ENCODE results near the gene CLBA1.

CLBA1 gene

DNA sequence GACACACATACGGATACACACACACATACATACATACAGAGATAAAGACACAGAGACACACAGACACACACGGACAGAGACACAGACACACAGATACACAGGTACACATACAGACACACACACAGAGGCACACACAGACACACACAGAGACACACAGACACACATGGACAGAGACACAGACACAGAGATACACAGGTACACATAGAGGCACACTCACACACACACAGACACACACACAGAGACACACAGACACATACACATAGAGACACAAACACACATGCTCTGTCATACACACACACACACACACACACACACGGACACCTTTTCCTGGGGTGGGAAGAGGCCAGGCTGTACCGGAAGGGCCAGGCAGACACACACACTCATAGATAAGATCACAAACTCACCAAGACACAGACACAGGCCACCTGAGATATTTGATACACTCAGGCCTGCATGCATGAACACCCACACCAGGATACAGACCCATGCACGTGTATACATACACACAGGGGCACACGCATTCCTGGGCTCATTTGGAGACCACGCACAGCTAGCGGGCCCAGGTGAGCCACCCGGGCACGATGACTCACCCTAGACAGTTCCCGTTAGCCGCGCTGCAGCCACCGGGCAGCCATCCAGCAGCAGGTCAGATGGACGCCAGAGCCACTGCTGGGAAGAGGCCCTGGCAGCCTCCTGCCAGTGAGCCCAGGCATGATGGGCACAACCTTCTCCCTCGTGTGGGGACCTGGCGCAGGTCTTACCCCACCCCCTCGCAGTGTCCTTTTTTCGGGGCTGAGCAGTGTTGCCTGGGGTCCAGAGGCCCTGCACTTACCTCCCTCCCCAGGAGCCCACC is 5.6 kb upstream of the CLBA1 start:
- DNase-seq (ENCODE audit: low read depth in 4 of 4, low spot score in 1 of 4): no peak

DNA sequence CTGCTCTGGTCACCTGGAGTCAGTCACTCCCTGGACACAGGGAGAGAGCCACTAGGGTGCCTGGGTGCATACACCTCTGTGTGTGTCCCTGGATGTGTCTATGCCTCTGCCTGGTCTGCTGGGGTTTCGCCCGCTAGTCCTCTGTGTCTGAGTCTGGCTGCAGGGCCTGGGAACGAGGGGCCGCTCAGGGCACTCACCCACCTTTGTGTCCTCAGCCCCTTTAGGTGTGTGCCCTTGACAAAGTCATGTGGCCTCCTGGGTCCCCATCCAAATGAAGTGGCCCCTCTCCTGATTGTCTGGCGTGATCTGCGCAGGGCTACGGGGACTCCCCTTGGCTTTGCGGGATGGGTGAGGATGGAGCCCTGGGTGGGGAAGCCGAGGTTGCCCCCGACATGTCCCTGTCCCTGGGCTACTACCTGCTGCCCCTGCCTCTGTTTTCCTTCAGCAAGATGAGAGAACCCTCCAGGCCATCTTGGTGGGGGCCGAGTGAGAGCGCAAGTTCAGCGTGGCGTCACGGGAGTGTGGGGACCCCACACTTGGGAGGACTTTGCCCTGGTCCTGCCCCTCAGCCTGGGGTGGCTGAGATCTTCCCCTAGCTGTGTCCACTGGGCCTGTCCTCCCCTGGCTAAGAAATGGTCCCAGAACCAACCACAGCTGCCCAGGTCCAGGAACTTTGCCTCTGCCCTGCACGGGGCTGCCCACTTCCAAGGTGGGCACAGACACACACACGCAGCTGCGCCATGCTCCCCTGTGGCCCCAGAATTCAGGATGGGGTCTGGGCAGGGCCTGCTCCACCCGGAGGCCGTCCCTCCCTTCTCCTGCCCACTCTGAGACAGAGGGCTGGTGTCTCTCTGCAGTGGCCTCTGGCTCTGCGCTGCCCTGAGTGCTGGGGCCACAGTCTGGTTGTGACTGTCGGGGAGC is 4.7 kb upstream of the CLBA1 start:
- no peak for DNase-seq (ENCODE audit: low read depth in 4 of 4, low spot score in 1 of 4)

DNA sequence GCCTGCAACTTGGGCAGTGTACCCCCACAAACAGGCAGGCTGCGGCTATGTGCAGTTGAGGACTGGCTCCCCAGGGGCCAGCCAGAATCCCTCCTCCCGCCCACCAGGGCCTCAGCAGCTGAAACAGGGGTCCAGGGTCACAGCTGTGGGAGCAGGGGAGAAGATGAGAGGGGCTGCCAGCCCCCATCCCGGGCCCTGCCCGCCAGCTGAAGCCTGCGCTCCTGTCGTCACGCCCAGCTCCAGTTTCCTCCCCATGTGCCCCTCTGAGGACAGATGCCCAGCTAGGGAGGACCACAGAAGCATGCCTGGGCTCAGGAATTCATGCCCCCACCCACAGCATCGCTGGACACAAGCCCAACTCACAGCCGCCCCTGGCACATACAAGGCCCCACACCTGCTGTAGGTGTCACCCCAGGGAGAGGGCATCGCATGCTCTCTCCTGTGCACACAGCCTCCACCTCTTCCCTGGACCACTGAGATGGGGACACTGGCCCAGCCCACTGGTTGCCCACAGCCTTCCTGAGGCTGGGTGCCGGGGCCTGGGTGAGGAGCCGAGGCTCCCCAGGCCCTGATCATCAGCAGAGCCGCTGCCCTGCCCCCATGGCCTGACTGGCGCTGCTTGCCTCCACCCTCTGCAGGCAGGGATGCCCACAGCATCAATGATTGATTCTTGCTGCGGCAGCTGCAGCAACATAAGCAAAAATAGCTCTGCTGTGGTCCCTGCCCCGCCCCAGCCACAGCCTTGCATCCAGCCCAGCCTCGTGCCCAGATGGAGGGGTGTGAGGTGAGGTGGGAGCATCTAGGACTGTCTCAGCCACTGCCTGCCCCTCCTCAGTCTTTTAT is 3.7 kb upstream of the CLBA1 start:
- no peak for DNase-seq (ENCODE audit: low read depth in 4 of 4, low spot score in 1 of 4)

DNA sequence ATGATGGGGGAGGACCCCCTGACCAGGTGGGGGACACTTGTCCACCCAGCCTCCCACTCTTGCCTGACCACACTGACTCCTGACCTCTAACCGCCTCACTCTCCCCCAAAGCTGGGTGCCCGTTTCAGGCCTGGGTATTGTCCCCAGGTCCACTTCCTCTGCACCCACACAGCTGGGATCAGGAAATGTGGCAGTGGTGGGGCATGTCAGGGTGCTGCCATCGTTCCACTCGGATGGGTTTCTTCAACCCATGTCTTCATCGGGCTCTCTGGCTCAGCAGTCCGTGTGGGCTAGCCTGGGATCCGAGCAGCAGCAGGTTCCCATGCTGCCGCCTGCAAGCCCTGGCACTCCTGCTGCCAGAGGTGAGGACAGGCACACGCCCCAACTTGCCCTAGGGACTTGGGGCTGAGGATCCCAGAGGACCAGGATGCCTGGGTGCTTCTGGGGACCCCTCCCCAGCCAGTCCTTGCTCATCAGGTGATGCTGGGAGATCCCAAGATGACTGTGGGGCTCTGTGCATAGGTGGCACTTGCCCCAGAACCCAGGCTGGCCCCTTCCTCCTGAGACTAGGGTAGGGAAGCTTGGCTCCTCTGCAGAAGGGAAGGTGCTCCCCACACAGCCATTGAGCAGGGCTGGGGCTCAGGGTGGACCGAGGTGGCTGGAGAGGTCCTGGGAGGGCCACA is 2.9 kb upstream of the CLBA1 start:
- no peak for DNase-seq (ENCODE audit: low read depth in 4 of 4, low spot score in 1 of 4)

DNA sequence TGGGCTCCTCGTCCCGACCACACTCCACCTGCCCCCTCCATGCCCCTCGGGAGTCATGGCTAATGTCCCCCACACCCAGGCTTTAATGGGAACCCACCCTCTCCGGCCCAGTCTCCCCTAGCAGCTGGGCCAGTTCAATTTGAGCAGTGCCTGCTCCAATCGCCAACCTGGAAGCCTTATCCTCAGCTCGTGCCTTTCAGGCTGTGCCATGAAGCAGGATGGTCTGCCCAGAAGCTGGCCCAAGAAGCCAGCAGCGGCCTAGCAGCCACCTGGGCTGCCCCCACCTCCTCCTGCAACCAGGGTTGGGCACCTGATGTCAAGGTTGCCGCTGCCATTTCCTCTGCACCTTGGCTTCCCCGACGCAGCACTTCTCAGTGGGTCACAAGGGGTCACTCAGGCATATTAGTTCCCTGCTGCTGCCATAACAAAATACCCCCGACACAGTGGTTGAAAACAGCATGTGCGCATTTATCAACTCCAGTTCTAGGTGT is 2.3 kb upstream of the CLBA1 start:
- DNase-seq (ENCODE audit: low read depth in 4 of 4, low spot score in 1 of 4): no peak

DNA sequence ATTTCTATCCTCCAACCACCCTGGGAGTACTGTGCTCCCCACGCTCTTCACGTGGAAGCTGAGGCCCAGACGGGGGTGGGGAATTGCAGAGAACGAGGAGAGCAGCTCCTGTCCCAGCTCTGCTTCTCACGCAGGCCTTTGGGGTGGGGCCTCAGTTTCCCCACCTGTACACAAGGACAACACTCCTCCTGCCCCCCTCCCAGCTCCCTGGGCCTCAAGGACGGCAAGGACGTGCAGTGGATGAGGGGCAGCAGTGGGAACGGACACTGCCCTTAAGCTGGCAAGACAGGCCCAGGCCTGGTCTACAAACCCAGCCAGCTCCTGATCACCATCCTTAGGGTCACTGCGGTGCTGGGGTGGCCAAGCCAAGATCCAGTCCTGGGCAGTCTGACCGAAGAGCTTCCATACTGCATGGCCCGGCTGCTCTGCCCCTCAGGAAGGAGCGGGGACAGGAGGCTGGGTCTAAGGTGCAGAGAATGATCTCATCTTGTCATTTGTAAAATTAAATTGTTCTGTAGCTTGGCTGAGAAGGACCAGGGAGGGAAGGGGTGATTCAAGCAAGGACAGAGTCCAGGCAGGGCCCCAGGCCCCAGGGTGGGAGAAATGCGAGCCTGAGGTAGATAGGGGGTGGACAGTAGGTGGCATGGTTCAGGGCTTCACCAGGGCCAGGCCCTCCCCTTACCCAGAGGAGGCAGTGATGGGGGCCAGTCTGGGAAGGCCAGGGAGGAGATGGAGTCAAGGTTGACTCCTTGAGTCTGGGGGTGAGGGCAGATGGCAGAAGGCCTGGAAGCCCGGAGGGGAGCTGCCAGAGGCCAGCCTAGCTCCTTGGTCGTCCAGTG is 1.3 kb upstream of the CLBA1 start:
- no peak for DNase-seq (ENCODE audit: low read depth in 4 of 4, low spot score in 1 of 4)

DNA sequence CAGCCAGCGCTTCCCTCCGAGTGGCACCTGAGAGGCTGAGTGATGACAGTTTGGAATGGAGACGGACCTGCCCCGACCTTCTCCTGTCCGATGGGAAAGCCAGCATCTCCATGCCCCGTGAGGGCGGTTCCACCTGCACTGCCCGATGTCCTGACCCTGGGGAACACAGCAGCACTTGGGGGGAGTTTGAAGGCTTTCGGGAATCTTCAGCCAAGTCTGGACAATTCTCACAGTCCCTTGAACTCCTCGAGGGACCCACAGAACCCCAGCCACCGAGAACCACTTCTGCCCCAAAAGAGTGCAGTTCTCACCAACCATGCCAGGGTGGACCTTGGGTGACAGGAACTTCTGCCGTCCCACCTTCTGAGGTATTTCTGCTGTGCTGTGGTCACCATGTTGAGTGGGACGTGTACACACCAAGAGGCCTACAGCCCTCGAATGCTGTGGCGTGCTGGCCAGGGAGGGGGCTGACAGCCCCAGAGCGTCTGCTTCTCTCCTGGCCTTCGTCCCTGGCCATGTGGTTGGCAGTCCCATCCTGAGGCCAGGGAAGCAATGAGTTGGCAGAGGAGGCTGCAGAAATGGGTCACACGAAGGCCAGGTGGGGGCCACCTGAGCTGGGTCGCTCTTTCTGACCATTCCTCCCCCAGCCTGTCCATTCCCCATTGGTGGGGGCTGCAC is 1.0 kb downstream of the CLBA1 start:
- no peak for DNase-seq (ENCODE audit: low read depth in 4 of 4, low spot score in 1 of 4)

DNA sequence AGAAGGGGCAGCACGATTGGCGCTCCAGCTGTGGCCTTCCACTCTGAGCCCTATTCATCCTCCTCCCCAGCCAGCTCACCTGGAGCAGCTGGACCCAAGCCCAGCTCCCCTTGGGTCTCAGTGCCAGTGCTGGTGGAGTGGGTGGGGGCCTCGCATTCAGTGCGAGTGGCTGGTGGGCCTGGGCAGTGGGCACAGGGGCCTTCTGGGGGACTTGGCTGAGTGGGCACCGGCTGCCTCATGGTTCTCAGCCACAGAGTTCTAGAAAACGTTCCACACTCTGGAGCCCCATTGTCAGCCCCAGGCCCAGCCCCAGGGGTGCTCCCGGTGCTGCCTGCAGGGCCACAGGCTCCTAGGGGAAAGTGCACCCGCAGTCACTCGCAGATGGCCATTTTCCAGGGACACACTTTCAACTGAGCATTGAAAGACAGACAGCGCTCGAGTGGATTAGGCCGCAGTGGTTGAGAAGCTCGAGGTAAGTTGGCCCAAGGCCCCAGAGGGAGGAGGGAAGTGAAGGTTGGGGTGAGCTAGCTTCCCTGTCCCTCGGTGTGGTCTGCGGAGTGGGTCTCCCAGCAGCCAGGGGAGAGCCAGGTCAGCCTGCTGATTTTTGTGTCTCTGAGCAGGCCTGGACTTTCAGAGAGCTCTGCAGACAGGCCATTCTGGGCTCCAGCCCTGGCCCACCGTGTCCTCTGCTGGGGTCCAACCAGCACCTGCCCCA is 3.8 kb downstream of the CLBA1 start:
- no peak for DNase-seq (ENCODE audit: low read depth in 4 of 4, low spot score in 1 of 4)

DNA sequence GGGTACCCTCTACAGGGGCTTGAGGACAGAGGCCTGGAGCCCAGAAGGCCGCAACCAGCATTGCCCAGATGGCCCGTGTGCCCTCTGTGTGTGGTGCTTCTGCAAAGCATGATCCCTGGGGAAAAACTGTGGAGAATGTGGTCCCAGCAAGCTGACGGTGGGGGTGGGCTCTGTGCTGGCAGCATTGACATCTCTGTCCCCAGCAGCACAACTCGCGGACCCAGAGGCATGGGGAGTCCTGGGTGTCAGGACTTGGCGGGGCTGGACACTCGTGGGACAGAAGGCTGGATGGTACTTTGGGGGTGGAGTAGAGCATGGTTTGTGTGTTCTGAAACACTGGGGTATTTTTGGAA is 4.3 kb downstream of the CLBA1 start:
- DNase-seq (ENCODE audit: low read depth in 4 of 4, low spot score in 1 of 4): no peak

DNA sequence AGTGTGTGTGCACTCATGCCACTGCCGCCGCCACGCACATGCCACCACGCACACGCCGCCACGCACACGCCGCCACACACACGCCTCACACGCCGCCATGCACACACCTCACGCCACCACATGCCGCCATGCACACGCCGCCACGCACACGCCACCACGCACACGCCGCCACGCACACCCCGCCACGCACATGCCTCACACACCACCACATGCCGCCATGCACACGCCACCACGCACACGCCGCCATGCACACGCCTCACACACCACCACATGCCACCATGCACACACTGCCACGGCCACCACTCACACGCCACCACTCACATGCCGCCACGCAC is 6.3 kb downstream of the CLBA1 start:
- no peak for DNase-seq (ENCODE audit: low read depth in 4 of 4, low spot score in 1 of 4)

DNA sequence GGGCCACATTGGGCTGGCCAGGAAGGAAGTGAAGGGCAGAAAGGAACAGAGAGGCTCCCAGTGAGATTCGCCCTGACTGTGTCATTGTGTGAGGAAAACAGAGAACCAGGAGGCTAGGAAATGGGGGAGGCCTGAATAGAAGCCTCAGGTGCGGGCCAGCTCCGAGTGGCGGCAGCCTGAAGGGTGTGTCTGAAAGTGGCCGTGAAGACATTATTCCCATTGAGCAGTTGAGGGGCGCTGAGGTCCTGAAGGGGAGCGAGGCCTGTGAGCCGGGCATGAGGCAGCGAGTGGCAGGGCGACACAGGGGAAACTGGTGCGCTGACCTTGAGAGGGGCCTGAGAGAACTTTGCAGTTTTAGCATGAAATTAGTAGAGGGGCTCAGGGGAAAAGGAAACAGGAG is 6.9 kb downstream of the CLBA1 start:
- DNase-seq (ENCODE audit: low read depth in 4 of 4, low spot score in 1 of 4): no peak

DNA sequence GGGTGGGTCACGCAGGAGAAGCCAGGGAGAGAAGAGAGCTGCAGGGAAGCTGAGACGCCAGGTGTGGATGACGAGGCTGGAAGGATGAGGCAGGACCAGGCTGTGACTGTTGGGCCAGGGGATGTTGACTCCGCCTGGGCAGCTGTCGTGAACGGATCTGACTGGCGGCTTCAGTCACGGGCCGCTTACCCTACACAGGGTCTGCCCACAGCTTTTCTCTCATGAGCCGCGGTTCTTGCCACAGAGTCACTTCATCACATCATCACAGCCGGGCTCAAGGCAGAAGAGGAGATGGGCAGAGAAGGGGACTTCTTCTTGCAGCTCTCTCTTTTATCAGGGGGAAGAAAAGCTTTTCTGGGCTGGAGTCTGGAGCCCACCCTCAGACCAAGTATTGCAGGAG is 7.7 kb downstream of the CLBA1 start:
- DNase-seq (ENCODE audit: low read depth in 4 of 4, low spot score in 1 of 4): no peak

DNA sequence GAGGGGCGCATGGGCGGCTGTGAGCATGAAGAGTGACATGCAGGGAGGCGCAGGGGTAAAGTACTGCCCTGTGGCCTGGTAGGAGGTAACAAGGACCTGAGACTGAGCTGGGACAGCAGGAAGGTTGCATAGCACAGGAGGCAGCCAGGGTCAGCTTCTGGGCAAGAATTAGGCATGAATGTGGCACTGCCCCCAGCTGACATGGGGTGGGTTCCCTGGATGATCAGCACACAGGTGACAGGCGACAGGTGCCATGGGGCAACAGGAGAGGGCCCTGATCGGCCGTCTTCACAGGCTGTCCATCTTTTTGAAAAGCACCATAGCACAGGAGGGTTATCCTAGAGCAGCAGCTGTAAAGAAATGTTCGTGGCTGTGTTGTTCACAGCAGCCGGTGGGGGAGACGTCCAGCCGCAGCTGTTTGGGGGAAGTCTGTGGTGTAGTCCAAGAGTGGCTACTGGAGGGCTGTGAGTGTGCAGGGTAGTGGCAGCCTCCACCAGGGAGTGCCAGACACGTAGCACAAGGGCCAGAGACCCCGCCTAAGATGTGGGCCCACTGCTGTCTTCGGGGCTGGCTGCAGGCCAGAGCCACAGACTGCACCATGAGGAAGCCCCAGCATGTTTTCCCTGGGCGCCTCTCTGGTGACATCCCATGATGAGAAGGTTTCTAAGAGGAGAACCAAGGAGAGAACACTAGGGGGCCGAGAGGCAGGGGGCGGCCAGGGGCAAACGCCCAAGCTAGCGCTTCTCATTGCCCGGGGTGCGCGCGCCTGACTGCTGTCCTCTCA is 8.4 kb downstream of the CLBA1 start:
- no peak for DNase-seq (ENCODE audit: low read depth in 4 of 4, low spot score in 1 of 4)

DNA sequence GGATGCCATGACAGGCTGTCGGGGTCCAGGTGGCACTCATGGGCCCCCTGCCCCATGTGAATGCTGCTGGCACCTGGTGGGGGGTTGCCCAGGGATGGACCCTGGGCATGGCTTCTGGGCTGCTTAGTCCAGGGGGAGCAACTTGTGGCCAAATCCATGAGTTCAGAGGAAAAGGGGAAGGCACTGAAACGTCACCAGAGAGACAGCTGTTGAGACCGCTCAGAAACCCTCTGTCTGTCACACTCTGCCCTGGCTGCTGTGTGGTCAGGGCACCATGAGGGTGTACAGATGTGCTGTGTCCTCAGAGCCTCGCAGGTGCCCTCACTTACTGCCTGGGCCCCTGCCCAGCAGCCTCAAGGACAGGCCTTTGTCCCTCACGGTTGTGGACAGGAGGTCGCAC is 9.4 kb downstream of the CLBA1 start:
- DNase-seq (ENCODE audit: low read depth in 4 of 4, low spot score in 1 of 4): no peak

DNA sequence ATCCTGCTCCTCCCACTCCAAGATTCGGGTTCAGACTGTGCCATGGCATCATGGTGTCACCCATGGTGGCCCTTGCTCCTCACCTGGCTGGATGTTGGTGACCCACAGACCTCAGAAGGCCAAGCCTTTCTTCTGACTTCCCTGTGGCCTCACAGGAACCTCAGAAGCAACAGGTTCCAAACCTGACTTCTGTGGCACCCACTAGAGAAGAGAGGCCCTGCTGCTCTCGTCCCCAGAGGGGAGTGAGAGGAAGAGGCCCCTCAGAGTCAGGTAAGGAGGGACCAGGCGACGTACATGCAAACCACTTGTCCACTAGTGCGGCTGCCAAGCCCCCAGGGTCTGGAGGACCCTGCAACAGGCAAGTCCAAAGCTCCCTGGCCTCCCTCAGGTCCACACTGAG is 10.4 kb downstream of the CLBA1 start:
- no peak for DNase-seq (ENCODE audit: low read depth in 4 of 4, low spot score in 1 of 4)

DNA sequence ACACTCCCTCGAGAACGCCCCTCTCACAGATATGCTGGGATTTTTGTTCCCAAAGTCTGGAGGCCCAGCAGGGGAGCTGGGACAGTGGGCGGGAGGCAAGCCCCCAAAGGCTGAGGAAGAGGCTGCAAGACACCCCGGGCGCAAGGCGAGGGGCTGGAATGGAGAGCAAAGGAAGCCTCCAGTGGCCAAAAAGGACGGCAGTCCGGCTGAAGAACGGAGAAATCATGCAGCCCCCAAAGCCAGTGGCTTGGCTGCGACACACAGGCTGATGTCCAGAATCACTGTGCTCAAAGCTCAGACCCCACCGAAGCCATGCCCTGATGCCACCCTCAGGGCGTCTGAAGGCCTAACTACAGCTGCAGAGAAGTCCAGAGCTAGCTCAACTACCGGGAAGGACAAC is 10.9 kb downstream of the CLBA1 start:
- DNase-seq (ENCODE audit: low read depth in 4 of 4, low spot score in 1 of 4): no peak

DNA sequence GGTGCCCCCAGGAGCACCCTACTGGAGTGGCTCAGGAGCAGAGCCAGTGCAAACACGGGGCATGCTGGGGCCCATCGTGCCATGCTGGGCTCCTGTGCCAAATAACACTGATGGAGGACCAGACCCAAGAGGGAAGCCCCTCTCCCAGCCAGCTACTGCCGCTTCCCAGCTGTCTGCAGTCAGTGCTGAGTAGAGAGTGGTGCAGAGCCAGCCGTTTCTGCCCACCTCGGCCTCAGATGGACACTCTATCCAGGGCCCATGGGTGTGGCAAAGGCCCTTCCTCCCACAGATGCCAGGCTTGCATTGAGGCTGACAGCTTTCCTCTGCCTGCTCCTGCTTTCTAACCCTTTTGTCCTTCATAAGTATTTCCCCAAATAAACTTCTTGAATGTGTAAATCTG is 13.2 kb downstream of the CLBA1 start:
- no peak for DNase-seq (ENCODE audit: low read depth in 4 of 4, low spot score in 1 of 4)

DNA sequence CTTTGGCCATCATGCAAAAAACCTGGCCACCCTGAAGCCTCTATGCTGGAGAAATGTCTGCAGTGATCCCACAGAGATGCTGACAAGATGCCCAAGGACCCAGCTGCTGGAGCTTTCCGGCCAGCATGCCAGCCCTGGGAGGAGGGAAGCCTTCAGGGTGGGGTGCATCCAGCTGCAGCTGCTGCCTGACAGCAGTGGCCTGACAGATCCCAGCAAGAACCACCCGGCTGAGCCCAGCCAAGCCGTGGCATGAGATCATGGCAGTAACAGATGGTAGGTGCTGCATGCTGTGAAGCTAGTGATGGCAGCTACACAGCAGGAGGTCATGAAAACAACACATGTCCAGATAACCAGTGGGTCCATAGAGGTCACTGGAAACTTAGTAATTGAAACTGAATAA is 13.8 kb downstream of the CLBA1 start:
- no peak for DNase-seq (ENCODE audit: low read depth in 4 of 4, low spot score in 1 of 4)
